ENCODE results near the gene POU4F3. TPM values are rescaled to one million over a fixed set of nuclear protein-coding genes. Genes with fewer than 3 reads are reported as not detected.
A peak's percentile ranks its signal among the peaks of the same experiment; 100 is the strongest.

POU4F3 gene
- total RNA-seq, 1 donor from 2014 or later = 9.5 TPM

DNA sequence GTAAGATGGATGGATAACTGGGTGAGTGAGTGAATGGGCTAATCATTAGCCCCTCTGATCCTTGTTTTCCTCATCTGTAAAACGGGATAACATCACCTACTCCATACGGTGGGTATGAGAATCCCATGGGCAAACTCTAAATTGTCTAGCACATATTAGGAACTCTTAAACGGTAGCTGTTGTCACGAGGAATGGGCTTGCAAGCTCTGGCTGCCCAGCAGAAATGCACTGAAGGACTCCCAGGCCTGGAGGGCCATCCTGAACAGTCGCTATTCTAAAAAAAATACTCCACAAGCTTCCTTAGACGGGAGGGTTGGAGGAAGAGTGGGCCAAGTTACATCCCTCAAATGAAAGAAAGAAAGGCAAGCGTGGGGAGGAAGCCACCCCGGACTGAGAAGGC is 711 bp upstream of the POU4F3 start:
- no peak for DNase-seq
- Mint-ChIP-seq H3K4me3 (ENCODE audit: unreplicated experiment) (peak overlapping the region; percentile 85), H3K27ac (ENCODE audit: unreplicated experiment) (no peak overlapping the region), H3K9me3 (ENCODE audit: unreplicated experiment) (peaks cover 21% of the 10 kb centered on the region), H3K36me3 (ENCODE audit: unreplicated experiment) (no peaks in the 10 kb centered on the region), H3K4me1 (ENCODE audit: low read depth, unreplicated experiment) (peaks cover 13% of the 10 kb centered on the region), H3K27me3 (ENCODE audit: unreplicated experiment) (peaks cover 51% of the 10 kb centered on the region)
- no peak for TF ChIP-seq CTCF (IDR thresholded peaks at IDR 0.05; ENCODE audit: partially characterized antibody, unreplicated experiment)

DNA sequence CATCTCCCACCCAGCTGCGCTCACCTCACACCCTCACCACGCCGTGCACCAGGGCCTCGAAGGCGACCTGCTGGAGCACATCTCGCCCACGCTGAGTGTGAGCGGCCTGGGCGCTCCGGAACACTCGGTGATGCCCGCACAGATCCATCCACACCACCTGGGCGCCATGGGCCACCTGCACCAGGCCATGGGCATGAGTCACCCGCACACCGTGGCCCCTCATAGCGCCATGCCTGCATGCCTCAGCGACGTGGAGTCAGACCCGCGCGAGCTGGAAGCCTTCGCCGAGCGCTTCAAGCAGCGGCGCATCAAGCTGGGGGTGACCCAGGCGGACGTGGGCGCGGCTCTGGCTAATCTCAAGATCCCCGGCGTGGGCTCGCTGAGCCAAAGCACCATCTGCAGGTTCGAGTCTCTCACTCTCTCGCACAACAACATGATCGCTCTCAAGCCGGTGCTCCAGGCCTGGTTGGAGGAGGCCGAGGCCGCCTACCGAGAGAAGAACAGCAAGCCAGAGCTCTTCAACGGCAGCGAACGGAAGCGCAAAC is 1.1 kb downstream of the POU4F3 start:
- peaks cover 56% of the 10 kb centered on the region for H3K27me3 Mint-ChIP-seq (ENCODE audit: unreplicated experiment)
- H3K4me1 Mint-ChIP-seq (ENCODE audit: low read depth, unreplicated experiment) = peaks cover 15% of the 10 kb centered on the region
- peak overlapping the region; percentile 60 for H3K27ac Mint-ChIP-seq (ENCODE audit: unreplicated experiment)
- no peaks in the 10 kb centered on the region for H3K36me3 Mint-ChIP-seq (ENCODE audit: unreplicated experiment)
- peak; percentile 27 for DNase-seq
- TF ChIP-seq CTCF (IDR thresholded peaks at IDR 0.05; ENCODE audit: partially characterized antibody, unreplicated experiment) = no peak
- H3K4me3 Mint-ChIP-seq (ENCODE audit: unreplicated experiment) = peak overlapping the region; percentile 88
- peaks cover 19% of the 10 kb centered on the region for H3K9me3 Mint-ChIP-seq (ENCODE audit: unreplicated experiment)

DNA sequence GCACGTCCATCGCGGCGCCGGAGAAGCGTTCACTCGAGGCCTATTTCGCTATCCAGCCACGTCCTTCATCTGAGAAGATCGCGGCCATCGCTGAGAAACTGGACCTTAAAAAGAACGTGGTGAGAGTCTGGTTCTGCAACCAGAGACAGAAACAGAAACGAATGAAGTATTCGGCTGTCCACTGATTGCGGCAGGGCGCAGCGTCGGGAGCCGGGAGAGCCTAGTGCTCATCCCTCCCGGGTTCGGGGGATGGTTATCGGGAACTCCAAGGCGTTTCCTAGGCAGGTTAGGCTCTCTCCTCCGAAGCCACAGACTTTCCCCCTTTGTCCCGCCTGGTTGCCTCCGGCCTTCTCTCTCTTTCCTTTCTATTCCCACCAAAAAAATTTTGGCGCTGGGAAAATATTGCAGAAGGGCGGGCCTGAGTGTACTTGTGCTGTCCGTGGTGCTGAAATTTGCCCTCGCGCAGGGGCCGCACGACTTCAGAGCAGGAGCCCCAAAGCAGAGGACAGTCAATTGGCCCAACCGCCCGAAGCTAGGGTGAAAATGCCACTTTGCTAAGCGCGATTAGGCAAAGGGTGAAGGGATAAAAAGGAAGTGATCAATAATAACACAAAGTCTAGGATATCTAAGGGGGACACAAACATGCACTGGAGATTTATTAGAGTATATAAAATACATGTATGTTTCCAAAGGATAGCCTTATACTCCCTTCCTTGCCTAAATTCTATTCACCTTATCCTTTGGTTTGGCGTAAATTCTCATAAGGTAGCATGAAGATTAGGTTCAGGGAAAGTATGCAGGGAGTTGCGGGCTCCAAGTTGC is 1.8 kb downstream of the POU4F3 start:
- H3K36me3 Mint-ChIP-seq (ENCODE audit: unreplicated experiment) = no peaks in the 10 kb centered on the region
- H3K27me3 Mint-ChIP-seq (ENCODE audit: unreplicated experiment) = peaks cover 57% of the 10 kb centered on the region
- peak overlapping the region; percentile 88 for H3K4me3 Mint-ChIP-seq (ENCODE audit: unreplicated experiment)
- no peak for DNase-seq
- peaks cover 19% of the 10 kb centered on the region for H3K9me3 Mint-ChIP-seq (ENCODE audit: unreplicated experiment)
- TF ChIP-seq CTCF (IDR thresholded peaks at IDR 0.05; ENCODE audit: partially characterized antibody, unreplicated experiment) = no peak
- H3K4me1 Mint-ChIP-seq (ENCODE audit: low read depth, unreplicated experiment) = peaks cover 14% of the 10 kb centered on the region
- peak overlapping the region; percentile 60 for H3K27ac Mint-ChIP-seq (ENCODE audit: unreplicated experiment)

DNA sequence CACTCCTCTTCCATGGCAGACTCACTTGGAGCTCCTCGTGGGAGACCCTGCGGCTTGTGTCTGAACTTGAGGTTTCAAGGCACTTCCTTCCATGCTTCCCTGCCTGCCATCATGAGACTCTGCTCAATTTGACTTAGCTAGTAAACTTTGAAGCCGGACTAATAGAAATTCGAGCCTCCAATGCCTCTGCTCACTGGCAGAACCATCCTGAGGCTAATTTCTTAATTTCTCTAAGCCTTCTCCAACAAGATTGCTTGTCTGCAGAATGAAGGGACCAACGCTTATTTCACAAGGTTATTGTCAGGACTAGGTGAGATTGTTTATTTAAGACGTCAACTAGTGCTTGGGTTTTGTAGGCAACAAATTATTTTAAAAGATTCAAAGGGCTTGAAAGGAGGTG is 3.2 kb downstream of the POU4F3 start:
- Mint-ChIP-seq H3K27me3 (ENCODE audit: unreplicated experiment) (peaks cover 63% of the 10 kb centered on the region), H3K4me1 (ENCODE audit: low read depth, unreplicated experiment) (peaks cover 19% of the 10 kb centered on the region), H3K4me3 (ENCODE audit: unreplicated experiment) (peak overlapping the region; percentile 76), H3K27ac (ENCODE audit: unreplicated experiment) (no peak overlapping the region), H3K36me3 (ENCODE audit: unreplicated experiment) (no peaks in the 10 kb centered on the region), H3K9me3 (ENCODE audit: unreplicated experiment) (peaks cover 24% of the 10 kb centered on the region)
- no peak for DNase-seq
- no peak for TF ChIP-seq CTCF (IDR thresholded peaks at IDR 0.05; ENCODE audit: partially characterized antibody, unreplicated experiment)

DNA sequence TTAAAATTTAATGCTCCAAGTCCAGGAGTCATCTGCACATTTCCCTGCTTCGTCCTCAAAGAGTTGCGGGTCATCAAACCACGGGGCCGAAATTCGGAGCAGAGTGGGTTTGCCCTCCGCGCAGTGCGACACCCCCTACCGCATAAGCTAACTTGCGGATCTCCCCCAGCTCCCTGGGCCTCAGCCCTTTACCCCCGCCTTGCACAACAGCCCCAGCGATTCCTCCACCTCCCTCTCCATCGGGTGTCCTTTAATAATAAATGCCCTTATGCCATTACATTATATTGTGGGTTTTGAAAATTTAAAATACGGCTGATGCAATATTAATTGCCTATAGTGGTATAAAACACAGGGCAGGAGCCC is 3.9 kb downstream of the POU4F3 start:
- peak overlapping the region; percentile 52 for H3K4me3 Mint-ChIP-seq (ENCODE audit: unreplicated experiment)
- DNase-seq = no peak
- no peak for TF ChIP-seq CTCF (IDR thresholded peaks at IDR 0.05; ENCODE audit: partially characterized antibody, unreplicated experiment)
- H3K27me3 Mint-ChIP-seq (ENCODE audit: unreplicated experiment) = peaks cover 59% of the 10 kb centered on the region
- no peak overlapping the region for H3K27ac Mint-ChIP-seq (ENCODE audit: unreplicated experiment)
- H3K4me1 Mint-ChIP-seq (ENCODE audit: low read depth, unreplicated experiment) = peaks cover 19% of the 10 kb centered on the region
- peaks cover 24% of the 10 kb centered on the region for H3K9me3 Mint-ChIP-seq (ENCODE audit: unreplicated experiment)
- no peaks in the 10 kb centered on the region for H3K36me3 Mint-ChIP-seq (ENCODE audit: unreplicated experiment)
